ENCODE measurements around the gene SMAD1.

Gene SMAD1

GRCh38 chr4:145492376-145492775, 10.7 kb downstream of the SMAD1 start:
- CTCF ChIA-PET: interaction anchor here (1.0 to 3.8 kb wide), 3 partner anchors 8 to 24 kb away, joined by 3 to 16 read pairs (median 6); no protein-coding TSS in a partner anchor
- no peak for DNase-seq (ENCODE audit: extremely low spot score)
- POLR2A ChIA-PET: no interaction called here
- no peak for TF ChIP-seq CTCF (IDR thresholded peaks at IDR 0.05; ENCODE audit: control extremely low read depth, extremely low read depth, low read depth, missing control alignments)

GRCh38 chr4:145493166-145493565, 11.5 kb downstream of the SMAD1 start:
- DNase-seq (ENCODE audit: extremely low spot score): no peak
- POLR2A ChIA-PET: no interaction called here
- TF ChIP-seq CTCF (IDR thresholded peaks at IDR 0.05; ENCODE audit: control extremely low read depth, extremely low read depth, low read depth, missing control alignments): no peak
- CTCF ChIA-PET: interaction anchor here (0.7 to 3.8 kb wide), 7 partner anchors 8 to 312 kb away, joined by 3 to 16 read pairs (median 5); no protein-coding TSS in a partner anchor

- DNase-seq (ENCODE audit: extremely low spot score): no peak
- ChIA-PET POLR2A (no interaction called here), CTCF (interaction anchor here (1.3 to 3.8 kb wide), 4 partner anchors 9 to 58 kb away, joined by 3 to 16 read pairs (median 4); no protein-coding TSS in a partner anchor)
- TF ChIP-seq CTCF (IDR thresholded peaks at IDR 0.05; ENCODE audit: control extremely low read depth, extremely low read depth, low read depth, missing control alignments): no peak
Measured at GRCh38 chr4:145494666-145495270, 13.1 kb downstream of the SMAD1 start.

- ChIA-PET CTCF (interaction anchor here (1.1 to 3.8 kb wide), 3 partner anchors 7 to 12 kb away, joined by 3 to 16 read pairs (median 3); no protein-coding TSS in a partner anchor), POLR2A (no interaction called here)
- no peak for DNase-seq (ENCODE audit: extremely low spot score)
- TF ChIP-seq CTCF (IDR thresholded peaks at IDR 0.05; ENCODE audit: control extremely low read depth, extremely low read depth, low read depth, missing control alignments): no peak
Measured at GRCh38 chr4:145496292-145496691, 14.6 kb downstream of the SMAD1 start.

GRCh38 chr4:145497199-145498149, 15.8 kb downstream of the SMAD1 start:
- no peak for TF ChIP-seq CTCF (IDR thresholded peaks at IDR 0.05; ENCODE audit: control extremely low read depth, extremely low read depth, low read depth, missing control alignments)
- CTCF ChIA-PET: interaction anchor here (1.1 to 1.2 kb wide), 3 partner anchors 12 to 27 kb away, joined by 3 to 5 read pairs (median 3); no protein-coding TSS in a partner anchor
- POLR2A ChIA-PET: no interaction called here
- no peak for DNase-seq (ENCODE audit: extremely low spot score)

- TF ChIP-seq CTCF (IDR thresholded peaks at IDR 0.05; ENCODE audit: control extremely low read depth, extremely low read depth, low read depth, missing control alignments): no peak
- POLR2A ChIA-PET: no interaction called here
- CTCF ChIA-PET: no interaction called here
- no peak for DNase-seq (ENCODE audit: extremely low spot score)
Measured at GRCh38 chr4:145498430-145498829, 16.8 kb downstream of the SMAD1 start.

Measured in GM10248 (cell line).